Measurements from ENCODE around the gene AXIN2.

Gene AXIN2

DNA sequence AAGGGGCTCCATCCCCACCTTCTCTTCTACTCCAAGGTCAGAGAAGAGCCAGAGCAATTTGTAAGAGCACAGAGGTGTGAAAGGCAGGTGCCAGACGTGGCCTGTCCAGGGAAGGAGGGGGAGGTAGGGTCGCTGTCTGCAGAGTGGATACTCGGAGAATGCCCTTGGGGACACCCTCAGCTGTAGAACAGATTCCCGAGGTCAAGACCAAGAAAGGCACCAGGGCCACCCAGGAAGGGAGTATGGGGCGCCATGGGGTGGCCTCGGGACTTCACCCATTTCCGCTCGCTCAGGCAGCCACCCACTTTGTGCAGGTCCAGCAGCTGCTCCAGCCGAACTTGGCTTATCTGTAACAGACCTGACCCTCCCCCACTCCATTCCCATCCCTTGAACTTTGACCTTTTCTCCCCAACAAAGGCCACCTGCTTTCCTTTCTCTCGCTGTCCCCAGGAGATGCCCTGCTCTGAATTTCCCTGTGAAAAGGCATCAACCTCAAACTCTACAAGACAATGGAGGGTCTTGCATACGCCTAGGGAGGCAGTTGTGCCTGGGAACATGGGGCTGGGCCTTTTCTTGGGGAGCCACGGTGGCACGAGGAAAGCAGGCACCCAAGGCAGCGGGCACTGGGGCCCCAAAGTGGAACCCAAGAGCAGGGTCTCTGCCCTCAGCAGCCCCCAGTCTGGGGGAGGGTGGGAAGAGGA is 11.3 kb upstream of the AXIN2 start:
- H3K27me3 ChIP-seq (ENCODE audit: insufficient read depth, poor library complexity, severe bottlenecking): no peaks in the 10 kb centered on the region
- H3K27ac ChIP-seq (replicated peaks): no peak overlapping the region
- TF ChIP-seq POLR2AphosphoS5 (IDR thresholded peaks at IDR 0.05; ENCODE audit: low read depth): no peak
- TF ChIP-seq GABPA (IDR thresholded peaks at IDR 0.05; ENCODE audit: low read depth): no peak
- TF ChIP-seq SPI1 (IDR thresholded peaks at IDR 0.05; ENCODE audit: borderline replicate concordance, low read depth): no peak
- TF ChIP-seq, protein P1, sequence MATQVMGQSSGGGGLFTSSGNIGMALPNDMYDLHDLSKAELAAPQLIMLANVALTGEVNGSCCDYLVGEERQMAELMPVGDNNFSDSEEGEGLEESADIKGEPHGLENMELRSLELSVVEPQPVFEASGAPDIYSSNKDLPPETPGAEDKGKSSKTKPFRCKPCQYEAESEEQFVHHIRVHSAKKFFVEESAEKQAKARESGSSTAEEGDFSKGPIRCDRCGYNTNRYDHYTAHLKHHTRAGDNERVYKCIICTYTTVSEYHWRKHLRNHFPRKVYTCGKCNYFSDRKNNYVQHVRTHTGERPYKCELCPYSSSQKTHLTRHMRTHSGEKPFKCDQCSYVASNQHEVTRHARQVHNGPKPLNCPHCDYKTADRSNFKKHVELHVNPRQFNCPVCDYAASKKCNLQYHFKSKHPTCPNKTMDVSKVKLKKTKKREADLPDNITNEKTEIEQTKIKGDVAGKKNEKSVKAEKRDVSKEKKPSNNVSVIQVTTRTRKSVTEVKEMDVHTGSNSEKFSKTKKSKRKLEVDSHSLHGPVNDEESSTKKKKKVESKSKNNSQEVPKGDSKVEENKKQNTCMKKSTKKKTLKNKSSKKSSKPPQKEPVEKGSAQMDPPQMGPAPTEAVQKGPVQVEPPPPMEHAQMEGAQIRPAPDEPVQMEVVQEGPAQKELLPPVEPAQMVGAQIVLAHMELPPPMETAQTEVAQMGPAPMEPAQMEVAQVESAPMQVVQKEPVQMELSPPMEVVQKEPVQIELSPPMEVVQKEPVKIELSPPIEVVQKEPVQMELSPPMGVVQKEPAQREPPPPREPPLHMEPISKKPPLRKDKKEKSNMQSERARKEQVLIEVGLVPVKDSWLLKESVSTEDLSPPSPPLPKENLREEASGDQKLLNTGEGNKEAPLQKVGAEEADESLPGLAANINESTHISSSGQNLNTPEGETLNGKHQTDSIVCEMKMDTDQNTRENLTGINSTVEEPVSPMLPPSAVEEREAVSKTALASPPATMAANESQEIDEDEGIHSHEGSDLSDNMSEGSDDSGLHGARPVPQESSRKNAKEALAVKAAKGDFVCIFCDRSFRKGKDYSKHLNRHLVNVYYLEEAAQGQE (IDR thresholded peaks at IDR 0.05; ENCODE audit: insufficient replicate concordance, low read depth): no peak
- TF ChIP-seq, protein P2, sequence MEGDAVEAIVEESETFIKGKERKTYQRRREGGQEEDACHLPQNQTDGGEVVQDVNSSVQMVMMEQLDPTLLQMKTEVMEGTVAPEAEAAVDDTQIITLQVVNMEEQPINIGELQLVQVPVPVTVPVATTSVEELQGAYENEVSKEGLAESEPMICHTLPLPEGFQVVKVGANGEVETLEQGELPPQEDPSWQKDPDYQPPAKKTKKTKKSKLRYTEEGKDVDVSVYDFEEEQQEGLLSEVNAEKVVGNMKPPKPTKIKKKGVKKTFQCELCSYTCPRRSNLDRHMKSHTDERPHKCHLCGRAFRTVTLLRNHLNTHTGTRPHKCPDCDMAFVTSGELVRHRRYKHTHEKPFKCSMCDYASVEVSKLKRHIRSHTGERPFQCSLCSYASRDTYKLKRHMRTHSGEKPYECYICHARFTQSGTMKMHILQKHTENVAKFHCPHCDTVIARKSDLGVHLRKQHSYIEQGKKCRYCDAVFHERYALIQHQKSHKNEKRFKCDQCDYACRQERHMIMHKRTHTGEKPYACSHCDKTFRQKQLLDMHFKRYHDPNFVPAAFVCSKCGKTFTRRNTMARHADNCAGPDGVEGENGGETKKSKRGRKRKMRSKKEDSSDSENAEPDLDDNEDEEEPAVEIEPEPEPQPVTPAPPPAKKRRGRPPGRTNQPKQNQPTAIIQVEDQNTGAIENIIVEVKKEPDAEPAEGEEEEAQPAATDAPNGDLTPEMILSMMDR (IDR thresholded peaks at IDR 0.05; ENCODE audit: insufficient read depth, low read length): no peak
- no peak overlapping the region for H3K4me3 ChIP-seq (replicated peaks; ENCODE audit: insufficient read depth, low read length)
- DNase-seq (ENCODE audit: low read depth in 1 of 2, low spot score in 1 of 2): no peak

DNA sequence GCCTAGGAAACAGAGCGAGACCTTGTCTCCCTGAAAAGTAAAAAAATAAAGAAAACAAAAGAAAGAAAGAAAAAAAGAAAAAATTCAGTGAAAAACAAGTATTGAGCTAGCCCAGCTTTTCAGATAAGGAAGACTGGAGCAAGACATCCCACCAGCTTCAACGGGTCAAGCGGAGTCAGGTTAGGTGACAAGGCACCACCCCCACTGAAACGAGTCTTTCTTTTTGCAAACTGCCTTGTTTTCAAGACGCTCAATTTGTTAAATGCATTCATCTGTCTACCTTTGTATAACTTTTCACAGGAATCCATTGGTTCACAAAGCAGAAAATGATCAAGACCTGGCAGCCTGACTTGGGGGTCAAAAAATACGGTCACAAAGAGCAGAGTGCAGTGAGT is 10.7 kb upstream of the AXIN2 start:
- no peak overlapping the region for H3K27ac ChIP-seq (replicated peaks)
- TF ChIP-seq GABPA (IDR thresholded peaks at IDR 0.05; ENCODE audit: low read depth) (no peak), SPI1 (IDR thresholded peaks at IDR 0.05; ENCODE audit: borderline replicate concordance, low read depth) (no peak)
- no peak for DNase-seq (ENCODE audit: low read depth in 1 of 2, low spot score in 1 of 2)
- no peak overlapping the region for H3K4me3 ChIP-seq (replicated peaks; ENCODE audit: insufficient read depth, low read length)
- no peaks in the 10 kb centered on the region for H3K27me3 ChIP-seq (ENCODE audit: insufficient read depth, poor library complexity, severe bottlenecking)

DNA sequence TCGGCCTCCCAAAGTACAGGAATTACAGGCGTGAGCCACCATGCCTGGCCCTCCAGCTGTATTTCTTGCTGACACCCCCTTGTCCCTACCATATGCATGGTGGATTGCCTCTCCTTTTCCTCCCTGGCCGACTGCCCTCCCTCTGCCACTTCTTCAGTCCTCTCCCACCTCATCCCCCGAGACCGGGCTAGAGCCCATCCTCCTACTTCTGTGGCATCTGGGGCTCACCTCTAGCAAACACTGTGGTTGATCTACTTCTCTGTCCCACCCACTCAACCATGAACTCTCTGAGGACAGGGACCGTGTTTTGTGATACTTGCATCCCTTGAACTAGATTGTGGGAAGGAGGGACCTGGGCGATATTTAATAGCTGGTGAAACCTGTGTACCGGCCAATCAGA is 7.5 kb upstream of the AXIN2 start:
- Histone ChIP-seq H3K27ac (replicated peaks) (no peak overlapping the region), H3K27me3 (ENCODE audit: insufficient read depth, poor library complexity, severe bottlenecking) (no peaks in the 10 kb centered on the region), H3K4me3 (replicated peaks; ENCODE audit: insufficient read depth, low read length) (no peak overlapping the region)
- TF ChIP-seq, protein P1 (IDR thresholded peaks at IDR 0.05; ENCODE audit: insufficient replicate concordance, low read depth): no peak
- TF ChIP-seq SPI1 (IDR thresholded peaks at IDR 0.05; ENCODE audit: borderline replicate concordance, low read depth) (no peak), GABPA (IDR thresholded peaks at IDR 0.05; ENCODE audit: low read depth) (no peak), POLR2AphosphoS5 (IDR thresholded peaks at IDR 0.05; ENCODE audit: low read depth) (no peak)
- TF ChIP-seq, protein P2 (IDR thresholded peaks at IDR 0.05; ENCODE audit: insufficient read depth, low read length): no peak
- no peak for DNase-seq (ENCODE audit: low read depth in 1 of 2, low spot score in 1 of 2)

DNA sequence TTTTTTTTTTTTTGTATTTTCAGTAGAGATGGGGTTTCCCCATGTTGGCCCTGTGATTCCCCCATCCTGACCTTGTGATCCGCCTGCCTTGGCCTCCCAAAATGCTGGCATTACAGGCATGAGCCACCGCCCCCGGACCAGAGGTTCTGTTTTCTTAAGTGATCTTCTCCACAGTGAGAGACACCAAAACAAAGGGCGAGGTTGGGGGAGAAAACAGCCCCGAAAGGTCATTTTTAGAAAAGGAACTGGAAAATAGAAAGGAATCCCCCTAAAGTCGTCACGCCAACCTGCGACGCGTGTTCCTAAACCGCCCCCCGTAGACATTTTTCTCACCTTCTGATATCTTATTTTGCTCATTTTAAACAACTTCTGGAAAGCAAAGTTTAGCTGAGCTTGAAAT is 6.1 kb upstream of the AXIN2 start:
- no peak for DNase-seq (ENCODE audit: low read depth in 1 of 2, low spot score in 1 of 2)
- Histone ChIP-seq H3K27me3 (ENCODE audit: insufficient read depth, poor library complexity, severe bottlenecking) (peaks cover under 1% of the 10 kb centered on the region), H3K4me3 (replicated peaks; ENCODE audit: insufficient read depth, low read length) (no peak overlapping the region), H3K27ac (replicated peaks) (no peak overlapping the region)
- TF ChIP-seq SPI1 (IDR thresholded peaks at IDR 0.05; ENCODE audit: borderline replicate concordance, low read depth): no peak
- TF ChIP-seq GABPA (IDR thresholded peaks at IDR 0.05; ENCODE audit: low read depth): no peak
- TF ChIP-seq POLR2AphosphoS5 (IDR thresholded peaks at IDR 0.05; ENCODE audit: low read depth): no peak
- TF ChIP-seq, protein P1 (IDR thresholded peaks at IDR 0.05; ENCODE audit: insufficient replicate concordance, low read depth): no peak
- TF ChIP-seq, protein P2 (IDR thresholded peaks at IDR 0.05; ENCODE audit: insufficient read depth, low read length): no peak
